Right lobe of liver (tissue), 6 donors: ENCODE data around the gene FOXP2. TPM values are rescaled to one million over a fixed set of nuclear protein-coding genes. Genes with fewer than 3 reads are reported as not detected.

Experiments used
- ATAC-seq, 4 donors: fragments of 200-7000 bp; cut with Tn5 transposase; one replicate each; pipeline ENCODE4 v1.9.1; 2020; ENCODE audit warnings: mild to moderate bottlenecking in 4 of 4, moderate library complexity in 4 of 4
- DNase-seq, 3 donors: peaks; one replicate each; pipeline ENCODE4 v3.0.0-alpha.2; 2020
- H3K27ac ChIP-seq, 3 donors: fragments of 200-600 bp; one replicate each; pipeline ENCODE4 v1.8.0; 2022
- H3K27me3 ChIP-seq, 2 donors: fragments of 200-600 bp; one replicate each; pipeline ENCODE4 v1.8.0; 2022
- H3K36me3 ChIP-seq, 4 donors: fragments of 200-600 bp; sonication (generic) in 1 of 4; one replicate each; pipeline versions ENCODE4 v1.5.1 to v1.8.0; 2017 to 2022; ENCODE audit warnings: control low read depth in 1 of 4
- H3K4me1 ChIP-seq, 4 donors: fragments of 200-600 bp; sonication (generic) in 1 of 4; one replicate each; pipeline versions ENCODE4 v1.5.1 to v1.8.0; 2017 to 2022; ENCODE audit warnings: control low read depth in 1 of 4
- H3K4me3 ChIP-seq, 3 donors: fragments of 200-600 bp; one replicate each; pipeline ENCODE4 v1.8.0; 2022
- H3K9me3 ChIP-seq, 4 donors: fragments of 200-600 bp; sonication (generic) in 1 of 4; one replicate each; pipeline versions ENCODE4 v1.5.1 to v1.8.0; 2017 to 2022; ENCODE audit warnings: control low read depth in 1 of 4
- CTCF ChIP-seq, 4 donors: fragments of 200-600 bp in 3 of 4; fragments of 450-650 bp in 1 of 4; IDR thresholded peaks; one replicate each; pipeline versions ENCODE4 v1.5.1 to v1.8.0; 2016 to 2022; ENCODE audit warnings: antibody characterized with exemption in 4 of 4, mild to moderate bottlenecking in 2 of 4
- POLR2A ChIP-seq: fragments of 450-650 bp; IDR thresholded peaks from one replicate; pipeline ENCODE4 v1.6.1; 2017; ENCODE audit warnings: antibody characterized with exemption, mild to moderate bottlenecking
- WGBS: methylation state at CpG from one replicate; pipeline ENCODE4 v1.1.6; 2018; ENCODE audit warnings: low coverage, low lambda C conversion rate; ENCODE audit not compliant: insufficient coverage; ENCODE audit errors: missing lambda C conversion rate; 5-methylcytosine and 5-hydroxymethylcytosine counted together
- intact Hi-C, 2 donors: fragments of 100-400 bp; cut with DNase I; formaldehyde crosslinking; loops; one replicate each; pipeline versions ENCODE4 v1.11.2 to v1.14.1; 2022
- total RNA-seq, 6 experiments: library from RNA; depleted of rRNA in 2 of 6; stranded (reverse); fragments of >200 nt in 2 of 6; fragmentation: NEBNext Ultra II Directional in 3 of 6; extraction: Animal tissue kit (Norgen Biotek cat#: 25700) in 3 of 6; gene quantifications; one replicate each; pipeline versions ENCODE4 v1.1.0 to v1.2.4, GENCODE V29; 2016 to 2023
- donor health status: DM: no; HTN: yes; CAD: no.
- donor health status: DM: no; HTN: no; CAD: no.
- donor health status: DM: no; HTN: no; CAD: no.
- donor health status: DM: no; HTN: yes; CAD: no.
- donor health status: DM: no; HTN: yes; CAD: no.

The FOXP2 gene
- total RNA-seq, 6 experiments from 2014 or later = 2.9 to 8.3 (median 4.4) TPM

GRCh38 chr7:114658216-114658615 lies 243.6 kb downstream of the FOXP2 start:
- no peaks in the 10 kb centered on the region for H3K9me3 ChIP-seq
- intact Hi-C loops = no loop called here
- H3K27me3 ChIP-seq = no peaks in the 10 kb centered on the region
- H3K36me3 ChIP-seq = no peaks in the 10 kb centered on the region
- 88% methylated on average over 3 of the region's 4 CpGs for WGBS
- no peak overlapping the region for H3K27ac ChIP-seq
- no peak overlapping the region for H3K4me3 ChIP-seq
- DNase-seq (no peak), ATAC-seq (no peak)
- TF ChIP-seq CTCF (IDR thresholded peaks at IDR 0.05) (no peak), POLR2A (no peak)
- H3K4me1 ChIP-seq = peaks cover 0 to 6% (median 0%) of the 10 kb centered on the region in 4 donors

GRCh38 chr7:114659409-114660125 lies 245.0 kb downstream of the FOXP2 start:
- no peak for ATAC-seq
- no peaks in the 10 kb centered on the region for H3K36me3 ChIP-seq
- intact Hi-C loops = no loop called here

GRCh38 chr7:114660126-114660486 lies 245.5 kb downstream of the FOXP2 start:
- no peak for TF ChIP-seq CTCF (IDR thresholded peaks at IDR 0.05)
- no peak for TF ChIP-seq POLR2A
- H3K9me3 ChIP-seq = no peaks in the 10 kb centered on the region
- no peak overlapping the region for H3K27ac ChIP-seq
- DNase-seq = no peak
- 17% methylated on average over 1 of the region's 1 CpG for WGBS
- no peak for ATAC-seq
- H3K4me1 ChIP-seq = peaks cover 0 to 6% (median 0%) of the 10 kb centered on the region in 4 donors
- intact Hi-C loops = no loop called here
- H3K36me3 ChIP-seq = no peaks in the 10 kb centered on the region
- no peak overlapping the region for H3K4me3 ChIP-seq
- H3K27me3 ChIP-seq = no peaks in the 10 kb centered on the region

More at GRCh38 chr7:114659409-114660125, 245.0 kb downstream of the FOXP2 start:
- Histone ChIP-seq H3K4me3 (no peak overlapping the region), H3K27ac (no peak overlapping the region), H3K4me1 (peaks cover 0 to 6% (median 0%) of the 10 kb centered on the region in 4 donors), H3K9me3 (no peaks in the 10 kb centered on the region), H3K27me3 (no peaks in the 10 kb centered on the region)
- no peak for TF ChIP-seq CTCF (IDR thresholded peaks at IDR 0.05)
- no peak for TF ChIP-seq POLR2A
- 69% methylated on average over 7 of the region's 7 CpGs for WGBS
- no peak for DNase-seq

- intact Hi-C loops = no loop called here
- Histone ChIP-seq H3K4me1 (peaks cover 0 to 6% (median 0%) of the 10 kb centered on the region in 4 donors), H3K4me3 (no peak overlapping the region), H3K36me3 (no peaks in the 10 kb centered on the region), H3K27ac (no peak overlapping the region), H3K27me3 (no peaks in the 10 kb centered on the region), H3K9me3 (no peaks in the 10 kb centered on the region)
- DNase-seq = no peak
- WGBS = 95% methylated on average over 2 of the region's 2 CpGs
- no peak for ATAC-seq
- TF ChIP-seq CTCF (IDR thresholded peaks at IDR 0.05) (no peak), POLR2A (no peak)
These were observed 246.1 kb downstream of the FOXP2 start for GRCh38 chr7:114660753-114661152.
